ENCODE results near the gene EFR3B. TPM values are rescaled to one million over a fixed set of nuclear protein-coding genes. Genes with fewer than 3 reads are reported as not detected.

Gene EFR3B
- total RNA-seq, 1 experiment from 2014 or later, result 7.0 TPM

DNA sequence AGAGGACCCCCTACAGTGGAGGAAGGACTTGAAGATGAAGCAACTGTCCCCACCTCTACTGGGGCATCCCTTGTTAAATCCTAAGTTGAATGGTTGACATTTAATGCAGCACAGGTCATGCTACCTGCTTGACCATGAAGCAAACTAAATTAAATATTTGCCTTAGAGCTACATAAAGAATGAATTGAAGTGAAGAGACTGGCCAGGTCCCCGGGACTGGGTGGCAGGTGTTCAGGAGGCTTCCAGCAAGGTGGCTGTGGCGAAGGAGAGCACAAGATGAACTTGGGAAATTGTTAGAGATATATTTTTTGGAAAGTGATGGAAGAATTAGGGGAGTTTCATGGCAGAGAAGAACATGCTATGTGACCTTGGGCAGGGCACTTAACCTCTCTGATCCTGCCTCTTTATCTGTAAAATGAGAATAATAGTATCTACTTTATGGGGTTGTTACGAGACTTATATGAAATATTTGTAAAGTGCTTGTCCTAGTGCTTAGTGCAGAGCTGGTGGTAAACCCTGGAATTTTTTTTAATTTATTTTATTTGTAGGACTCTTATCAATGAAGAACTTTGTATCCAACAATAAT lies 37.3 kb downstream of the EFR3B start:
- H3K23me2 ChIP-seq (ENCODE audit: insufficient read length, low read depth, low read length, poor library complexity, severe bottlenecking), result no peaks in the 10 kb centered on the region
- no peak overlapping the region for H3K18ac ChIP-seq (ENCODE audit: insufficient read length, low read depth, low read length)
- TF ChIP-seq, protein P1, sequence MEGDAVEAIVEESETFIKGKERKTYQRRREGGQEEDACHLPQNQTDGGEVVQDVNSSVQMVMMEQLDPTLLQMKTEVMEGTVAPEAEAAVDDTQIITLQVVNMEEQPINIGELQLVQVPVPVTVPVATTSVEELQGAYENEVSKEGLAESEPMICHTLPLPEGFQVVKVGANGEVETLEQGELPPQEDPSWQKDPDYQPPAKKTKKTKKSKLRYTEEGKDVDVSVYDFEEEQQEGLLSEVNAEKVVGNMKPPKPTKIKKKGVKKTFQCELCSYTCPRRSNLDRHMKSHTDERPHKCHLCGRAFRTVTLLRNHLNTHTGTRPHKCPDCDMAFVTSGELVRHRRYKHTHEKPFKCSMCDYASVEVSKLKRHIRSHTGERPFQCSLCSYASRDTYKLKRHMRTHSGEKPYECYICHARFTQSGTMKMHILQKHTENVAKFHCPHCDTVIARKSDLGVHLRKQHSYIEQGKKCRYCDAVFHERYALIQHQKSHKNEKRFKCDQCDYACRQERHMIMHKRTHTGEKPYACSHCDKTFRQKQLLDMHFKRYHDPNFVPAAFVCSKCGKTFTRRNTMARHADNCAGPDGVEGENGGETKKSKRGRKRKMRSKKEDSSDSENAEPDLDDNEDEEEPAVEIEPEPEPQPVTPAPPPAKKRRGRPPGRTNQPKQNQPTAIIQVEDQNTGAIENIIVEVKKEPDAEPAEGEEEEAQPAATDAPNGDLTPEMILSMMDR (conservative IDR thresholded peaks at IDR 0.05), result no peak
- no peak overlapping the region for H3K27ac ChIP-seq (ENCODE audit: insufficient read length, low read depth, low read length)
- 0 out of 5 replicates have a peak, but pooled peaks cover 0 to 2% of the 10 kb centered on the region in 2 experiments for H3K9me3 Mint-ChIP-seq
- H2BK120ac ChIP-seq (ENCODE audit: low read depth, low read length, poor library complexity, severe bottlenecking), result no peak overlapping the region
- H4K8ac ChIP-seq (replicated peaks; ENCODE audit: insufficient read length, low read depth, low read length), result no peak overlapping the region
- H3K56ac ChIP-seq (ENCODE audit: insufficient read length, low read depth, low read length), result no peak overlapping the region
- no peak overlapping the region for H3K27ac Mint-ChIP-seq
- H2BK5ac ChIP-seq (ENCODE audit: insufficient read length, low read length), result no peak overlapping the region
- no peak overlapping the region for H2BK20ac ChIP-seq (ENCODE audit: low read depth, low read length, poor library complexity, severe bottlenecking)
- H3K4ac ChIP-seq (ENCODE audit: low read depth, low read length), result no peak overlapping the region
- no peaks in the 10 kb centered on the region for H3K9me3 ChIP-seq (ENCODE audit: control insufficient read depth, low read depth, low read length)
- no peak overlapping the region for H3K14ac ChIP-seq (ENCODE audit: insufficient read depth, low read length)
- H3K4me2 ChIP-seq (ENCODE audit: insufficient read depth, insufficient read length, low read length), result no peak overlapping the region
- H3K27me3 ChIP-seq (ENCODE audit: insufficient read depth, low read length), result no peaks in the 10 kb centered on the region
- H3K36me3 Mint-ChIP-seq (ENCODE audit: insufficient read depth in 1 of 3, low read depth in 3 of 3), result peaks cover 0 to 3% (median 0%) of the 10 kb centered on the region in 3 experiments; a peak in 4 of 7 replicates
- H3K79me1 ChIP-seq (ENCODE audit: insufficient read depth, low read depth, low read length, poor library complexity, severe bottlenecking), result no peaks in the 10 kb centered on the region
- WGBS (ENCODE audit: extremely low coverage, insufficient read length, low lambda C conversion rate), result no CpG with 5 or more reads among the region's 3 CpGs
- H4K20me1 ChIP-seq (ENCODE audit: control insufficient read depth, insufficient read depth, insufficient read length), result no peaks in the 10 kb centered on the region
- no peaks in the 10 kb centered on the region for H3K79me2 ChIP-seq (ENCODE audit: insufficient read depth, low read length)
- H3K9ac ChIP-seq (ENCODE audit: extremely low read depth, insufficient read length, low read length), result no peak overlapping the region
- no peaks in the 10 kb centered on the region for H3K4me1 ChIP-seq (ENCODE audit: insufficient read depth, low read length)
- no peak overlapping the region for H2AK5ac ChIP-seq (ENCODE audit: insufficient read length, low read length)
- H3K4me1 Mint-ChIP-seq, result peaks cover 14 to 19% of the 10 kb centered on the region in 2 experiments
- H3T11ph ChIP-seq (ENCODE audit: low read length), result no peak overlapping the region
- DNase-seq, result no peak
- no peak overlapping the region for H2BK15ac ChIP-seq (ENCODE audit: low read depth, low read length)
- H2AFZ ChIP-seq (ENCODE audit: low read length), result no peak overlapping the region
- H2BK12ac ChIP-seq (ENCODE audit: insufficient read length, low read depth, low read length), result no peak overlapping the region
- H4K5ac ChIP-seq (ENCODE audit: insufficient read length, low read depth, low read length), result no peak overlapping the region
- H3K4me3 Mint-ChIP-seq, result no peak overlapping the region
- H3K27me3 Mint-ChIP-seq (ENCODE audit: low read depth), result no peaks in the 10 kb centered on the region; the same call in 1 of the 2 replicates
- H3K23ac ChIP-seq (ENCODE audit: insufficient read length, low read depth, low read length), result no peak overlapping the region
- no peak overlapping the region for H4K91ac ChIP-seq (ENCODE audit: insufficient read length, low read depth, low read length)
